Right lobe of liver (tissue), 6 donors: ENCODE data around the gene TCOF1. TPM values are rescaled to one million over a fixed set of nuclear protein-coding genes. Genes with fewer than 3 reads are reported as not detected.

Experiments
- ATAC-seq, 4 donors: fragments of 200-7000 bp; cut with Tn5 transposase; one replicate each; pipeline ENCODE4 v1.9.1; 2020; ENCODE audit warnings: mild to moderate bottlenecking in 4 of 4, moderate library complexity in 4 of 4
- DNase-seq, 3 donors: peaks; one replicate each; pipeline ENCODE4 v3.0.0-alpha.2; 2020
- H3K27ac ChIP-seq, 3 donors: fragments of 200-600 bp; one replicate each; pipeline ENCODE4 v1.8.0; 2022
- H3K27me3 ChIP-seq, 2 donors: fragments of 200-600 bp; one replicate each; pipeline ENCODE4 v1.8.0; 2022
- H3K36me3 ChIP-seq, 4 donors: fragments of 200-600 bp; sonication (generic) in 1 of 4; one replicate each; pipeline versions ENCODE4 v1.5.1 to v1.8.0; 2017 to 2022; ENCODE audit warnings: control low read depth in 1 of 4
- H3K4me1 ChIP-seq, 4 donors: fragments of 200-600 bp; sonication (generic) in 1 of 4; one replicate each; pipeline versions ENCODE4 v1.5.1 to v1.8.0; 2017 to 2022; ENCODE audit warnings: control low read depth in 1 of 4
- H3K4me3 ChIP-seq, 3 donors: fragments of 200-600 bp; one replicate each; pipeline ENCODE4 v1.8.0; 2022
- H3K9me3 ChIP-seq, 4 donors: fragments of 200-600 bp; sonication (generic) in 1 of 4; one replicate each; pipeline versions ENCODE4 v1.5.1 to v1.8.0; 2017 to 2022; ENCODE audit warnings: control low read depth in 1 of 4
- CTCF ChIP-seq, 4 donors: fragments of 200-600 bp in 3 of 4; fragments of 450-650 bp in 1 of 4; IDR thresholded peaks; one replicate each; pipeline versions ENCODE4 v1.5.1 to v1.8.0; 2016 to 2022; ENCODE audit warnings: antibody characterized with exemption in 4 of 4, mild to moderate bottlenecking in 2 of 4
- POLR2A ChIP-seq: fragments of 450-650 bp; IDR thresholded peaks from one replicate; pipeline ENCODE4 v1.6.1; 2017; ENCODE audit warnings: antibody characterized with exemption, mild to moderate bottlenecking
- WGBS: methylation state at CpG from one replicate; pipeline ENCODE4 v1.1.6; 2018; ENCODE audit warnings: low coverage, low lambda C conversion rate; ENCODE audit not compliant: insufficient coverage; ENCODE audit errors: missing lambda C conversion rate; 5-methylcytosine and 5-hydroxymethylcytosine counted together
- intact Hi-C, 2 donors: fragments of 100-400 bp; cut with DNase I; formaldehyde crosslinking; loops; one replicate each; pipeline versions ENCODE4 v1.11.2 to v1.14.1; 2022
- total RNA-seq, 6 experiments: library from RNA; depleted of rRNA in 2 of 6; stranded (reverse); fragments of >200 nt in 2 of 6; fragmentation: NEBNext Ultra II Directional in 3 of 6; extraction: Animal tissue kit (Norgen Biotek cat#: 25700) in 3 of 6; gene quantifications; one replicate each; pipeline versions ENCODE4 v1.1.0 to v1.2.4, GENCODE V29; 2016 to 2023
- donor health status: DM: no; HTN: yes; CAD: no.
- donor health status: DM: no; HTN: no; CAD: no.
- donor health status: DM: no; HTN: no; CAD: no.
- donor health status: DM: no; HTN: yes; CAD: no.
- donor health status: DM: no; HTN: yes; CAD: no.

Gene TCOF1
- total RNA-seq, 6 experiments from 2014 or later: 6.7 to 12.0 (median 8.9) TPM

GRCh38 chr5:150446088-150446487 lies 88.6 kb downstream of the TCOF1 start:
- H3K36me3 ChIP-seq: peaks cover 25 to 50% (median 38%) of the 10 kb centered on the region in 4 donors
- no peak overlapping the region for H3K4me3 ChIP-seq
- TF ChIP-seq CTCF (IDR thresholded peaks at IDR 0.05) (no peak), POLR2A (no peak)
- H3K27ac ChIP-seq: no peak overlapping the region
- intact Hi-C loops: no loop called here
- no peak for ATAC-seq
- H3K4me1 ChIP-seq: peaks cover 0 to 10% (median 0%) of the 10 kb centered on the region in 4 donors
- no peak for DNase-seq
- no peaks in the 10 kb centered on the region for H3K27me3 ChIP-seq
- no peaks in the 10 kb centered on the region for H3K9me3 ChIP-seq
- 92% methylated on average over 2 of the region's 2 CpGs for WGBS

DNA sequence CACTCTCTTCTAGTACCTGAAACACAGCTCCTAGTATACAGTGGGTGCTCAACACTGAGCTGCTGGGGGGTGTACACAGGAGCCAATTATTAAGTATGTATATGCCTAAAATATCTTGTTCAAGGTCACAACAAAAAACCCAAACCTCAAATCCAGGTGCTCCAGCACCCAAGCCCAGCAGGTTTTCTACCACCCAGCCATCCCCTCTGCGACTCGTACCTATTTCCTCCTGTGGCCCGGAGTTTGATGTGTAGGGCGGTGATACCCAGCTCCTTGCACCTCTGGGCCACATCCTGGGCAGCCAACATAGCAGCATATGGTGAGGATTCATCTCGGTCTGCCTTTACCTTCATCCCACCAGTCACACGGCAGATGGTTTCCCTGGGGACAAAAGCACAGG lies 89.1 kb downstream of the TCOF1 start:
- H3K4me3 ChIP-seq: no peak overlapping the region
- DNase-seq (no peak), ATAC-seq (no peak)
- no peak for TF ChIP-seq POLR2A
- no peak for TF ChIP-seq CTCF (IDR thresholded peaks at IDR 0.05)
- no peaks in the 10 kb centered on the region for H3K9me3 ChIP-seq
- peaks cover 25 to 50% (median 38%) of the 10 kb centered on the region in 4 donors for H3K36me3 ChIP-seq
- peaks cover 0 to 10% (median 0%) of the 10 kb centered on the region in 4 donors for H3K4me1 ChIP-seq
- intact Hi-C loops: no loop called here
- no peaks in the 10 kb centered on the region for H3K27me3 ChIP-seq
- 90% methylated on average over 6 of the region's 6 CpGs for WGBS
- no peak overlapping the region for H3K27ac ChIP-seq

- H3K4me3 ChIP-seq: no peak overlapping the region
- H3K36me3 ChIP-seq: peaks cover 25 to 50% (median 38%) of the 10 kb centered on the region in 4 donors
- H3K27me3 ChIP-seq: no peaks in the 10 kb centered on the region
- DNase-seq (no peak), ATAC-seq (no peak)
- no peaks in the 10 kb centered on the region for H3K9me3 ChIP-seq
- H3K27ac ChIP-seq: no peak overlapping the region
- intact Hi-C loops: no loop called here
- 93% methylated on average over 5 of the region's 6 CpGs for WGBS
- TF ChIP-seq POLR2A: no peak
- no peak for TF ChIP-seq CTCF (IDR thresholded peaks at IDR 0.05)
- H3K4me1 ChIP-seq: peaks cover 0 to 10% (median 0%) of the 10 kb centered on the region in 4 donors
Observed at GRCh38 chr5:150447188-150447587, 89.7 kb downstream of the TCOF1 start.

- 9% methylated on average over 4 of the region's 4 CpGs for WGBS
- H3K36me3 ChIP-seq: peaks cover 25 to 46% (median 35%) of the 10 kb centered on the region in 4 donors
Observed at GRCh38 chr5:150448334-150448733, 90.8 kb downstream of the TCOF1 start.

More at GRCh38 chr5:150448334-150448733, 90.8 kb downstream of the TCOF1 start:
- Histone ChIP-seq H3K4me1 (peaks cover 0 to 10% (median 0%) of the 10 kb centered on the region in 4 donors), H3K9me3 (no peaks in the 10 kb centered on the region), H3K27me3 (no peaks in the 10 kb centered on the region), H3K4me3 (peak overlapping the region; percentile 81 to 97 (median 93)), H3K27ac (no peak overlapping the region)
- intact Hi-C loops: no loop called here
- ATAC-seq (no peak), DNase-seq (no peak)
- TF ChIP-seq POLR2A: no peak
- TF ChIP-seq CTCF (IDR thresholded peaks at IDR 0.05): no peak
